HG03135 (cell line): ENCODE measurements around the gene HELZ.

Source experiments
- ATAC-seq: cut with Tn5 transposase; IDR thresholded peaks from one replicate; pipeline ENCODE4 v1.9.1; 2021; ENCODE audit warnings: mild to moderate bottlenecking, moderate library complexity; ENCODE audit not compliant: unreplicated experiment

HELZ gene

DNA sequence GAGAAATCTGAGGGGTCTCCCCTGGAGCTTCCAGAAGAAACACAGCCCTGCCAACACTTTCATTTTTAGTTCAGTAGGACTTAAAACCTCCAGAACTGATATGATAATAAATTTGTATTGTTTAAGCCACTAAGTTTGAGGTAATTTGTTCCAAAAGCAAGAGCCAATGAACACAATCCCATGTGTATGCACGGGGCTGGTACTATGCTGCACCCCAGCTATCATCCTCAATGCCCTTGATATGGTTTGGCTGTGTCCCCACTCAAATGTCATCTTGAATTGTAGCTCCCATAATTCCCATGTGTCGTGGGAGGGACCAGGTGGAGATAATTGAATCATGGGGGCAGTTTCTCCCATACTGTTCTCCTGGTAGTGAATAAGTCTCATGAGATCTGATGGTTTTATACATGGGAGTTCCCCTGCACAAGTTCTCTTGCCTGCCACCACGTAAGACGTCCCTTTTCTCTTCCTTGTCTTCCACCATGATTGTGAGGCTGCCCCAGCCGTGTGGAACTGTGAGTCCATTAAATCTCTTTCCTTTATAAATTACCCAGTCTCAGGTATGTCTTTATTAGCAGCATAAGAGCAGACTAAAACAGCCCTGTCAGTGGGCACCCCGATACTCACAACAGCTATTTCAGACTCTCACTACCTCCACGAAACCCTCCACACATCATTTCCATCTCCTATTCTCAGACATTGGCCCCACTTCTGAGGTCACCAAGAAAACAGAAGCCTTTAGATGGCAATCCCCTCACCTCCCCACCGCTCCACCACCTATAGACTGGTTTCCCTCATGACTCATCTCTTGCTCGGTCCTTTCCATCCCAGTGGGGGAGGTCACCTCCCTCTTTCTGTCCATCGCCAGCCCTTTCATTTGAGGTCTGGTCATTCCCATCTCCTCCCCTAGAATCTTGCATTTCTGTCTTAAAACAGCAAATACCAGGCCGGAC is 209.6 kb downstream of the HELZ start:
- peak; percentile 75 for ATAC-seq

DNA sequence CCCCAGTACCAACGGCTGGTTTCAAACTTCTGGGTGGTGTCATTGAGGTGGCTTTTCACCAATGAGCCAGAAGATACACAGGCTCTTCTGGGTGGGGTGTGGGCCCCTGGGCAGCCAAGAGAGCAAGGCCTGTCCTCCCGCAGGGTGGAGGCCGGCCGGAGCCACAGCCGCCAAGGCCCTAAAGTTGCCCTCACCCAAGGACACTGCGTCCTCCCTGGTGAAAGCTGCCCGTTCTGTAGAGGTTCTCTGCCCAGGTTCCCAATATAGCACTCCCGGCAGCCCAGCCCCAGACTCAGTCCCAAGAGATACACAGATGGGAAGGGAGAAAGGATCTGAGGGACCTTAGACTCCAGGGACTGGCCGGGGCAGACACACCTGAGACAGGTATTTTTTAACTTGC is 211.4 kb downstream of the HELZ start:
- ATAC-seq, result no peak

DNA sequence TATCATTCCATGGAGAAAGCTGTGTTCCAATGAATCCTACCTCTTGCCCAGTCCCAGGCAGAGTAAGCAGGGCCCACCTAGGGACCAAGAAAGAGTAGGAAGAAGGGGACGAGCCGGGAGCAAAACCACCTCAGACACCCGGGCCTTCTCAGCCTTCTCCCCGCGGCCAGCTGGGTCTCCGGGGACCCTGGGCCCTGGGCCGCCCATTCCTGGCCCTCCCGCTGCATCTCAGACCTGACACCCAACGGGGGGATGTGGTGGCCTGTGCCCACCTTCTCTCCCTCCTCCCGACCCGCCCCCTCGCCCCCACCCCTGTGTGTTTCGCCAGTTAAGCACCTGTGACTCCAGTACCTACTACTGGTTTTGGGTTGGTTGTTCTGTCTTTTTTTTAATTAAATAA is 212.0 kb downstream of the HELZ start:
- ATAC-seq, result no peak

DNA sequence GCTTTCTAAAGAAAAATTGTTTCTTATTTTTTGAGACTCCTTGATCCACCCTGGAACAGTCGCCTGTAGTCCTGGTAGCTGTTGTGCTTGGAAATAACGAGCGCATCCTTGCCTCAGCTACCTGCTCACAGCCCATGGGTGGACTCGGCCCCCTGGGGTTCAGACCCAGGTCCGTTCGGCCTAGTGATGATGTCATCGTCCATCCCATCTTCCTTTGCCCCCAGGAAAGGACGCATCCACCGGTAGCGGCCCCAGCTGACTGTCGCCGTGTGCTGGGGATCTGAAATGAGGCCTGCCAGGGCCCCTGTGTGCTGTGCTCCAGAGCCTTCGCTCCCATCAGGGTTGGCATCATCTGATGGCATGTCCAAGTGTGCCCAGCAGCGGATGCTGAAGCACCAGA is 212.6 kb downstream of the HELZ start:
- ATAC-seq, result no peak

DNA sequence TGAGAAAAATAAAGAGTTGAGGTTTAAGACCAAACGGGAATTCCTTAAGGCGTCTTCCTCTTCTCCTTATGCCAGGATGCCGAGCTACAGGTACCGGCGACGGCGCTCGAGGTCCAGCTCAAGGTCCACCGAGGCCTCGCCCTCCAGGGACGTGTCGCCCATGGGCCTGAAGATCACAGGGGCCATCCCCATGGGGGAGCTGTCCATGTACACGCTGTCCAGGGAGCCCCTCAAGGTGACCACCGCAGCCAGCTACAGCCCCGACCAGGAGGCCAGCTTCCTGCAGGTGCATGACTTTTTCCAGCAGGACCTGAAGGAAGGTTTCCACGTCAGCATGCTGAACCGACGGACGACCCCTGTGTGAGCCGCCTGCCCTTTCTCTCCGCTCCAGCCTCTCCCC is 214.4 kb downstream of the HELZ start:
- no peak for ATAC-seq

DNA sequence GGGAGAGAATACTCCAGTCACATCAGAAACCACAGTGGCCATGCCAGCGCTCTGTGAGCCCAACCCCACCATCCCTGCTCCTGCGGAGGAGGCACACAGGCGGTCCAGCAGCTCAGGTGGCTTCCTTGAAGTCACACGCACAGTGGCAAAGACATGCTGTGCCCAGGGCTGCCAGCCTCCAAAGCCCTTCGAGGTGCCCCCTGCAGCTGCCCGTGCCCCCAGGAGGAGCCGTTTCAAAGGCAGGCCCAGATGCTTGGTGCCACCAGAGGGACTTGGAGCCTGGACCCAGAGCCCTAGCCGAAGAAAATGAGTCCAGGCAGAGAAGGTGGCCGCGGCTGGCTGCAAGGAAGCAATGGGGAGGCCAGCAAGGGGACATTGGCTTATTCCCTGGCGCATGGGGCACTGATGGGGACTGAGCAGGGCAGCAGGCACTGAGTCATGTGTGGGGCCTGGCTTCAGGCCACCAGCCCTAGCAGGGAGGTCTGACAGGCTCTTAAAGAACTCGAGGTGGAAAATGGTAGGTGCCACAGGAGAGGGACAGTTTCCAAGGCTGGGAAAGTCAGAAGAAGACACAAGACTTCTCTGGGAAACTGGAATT is 217.9 kb downstream of the HELZ start:
- ATAC-seq, result no peak

DNA sequence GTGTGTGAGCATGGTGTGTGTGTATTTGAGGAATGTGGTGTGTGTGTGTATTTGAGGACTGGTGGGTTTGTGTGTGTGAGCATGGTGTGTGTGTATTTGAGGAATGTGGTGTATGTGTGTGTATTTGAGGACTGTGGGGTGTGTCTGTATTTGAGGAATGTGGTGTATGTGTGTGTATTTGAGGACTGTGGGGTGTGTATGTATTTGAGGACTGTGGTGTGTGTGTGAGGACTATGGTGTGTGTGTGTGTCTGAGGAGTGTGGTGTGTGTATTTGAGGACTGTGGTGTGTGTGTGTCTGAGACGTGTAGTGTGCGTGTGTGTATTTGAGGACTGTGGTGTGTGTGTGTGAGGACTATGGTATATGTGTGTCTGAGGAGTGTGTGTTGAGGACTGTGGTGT is 218.7 kb downstream of the HELZ start:
- ATAC-seq, result no peak

DNA sequence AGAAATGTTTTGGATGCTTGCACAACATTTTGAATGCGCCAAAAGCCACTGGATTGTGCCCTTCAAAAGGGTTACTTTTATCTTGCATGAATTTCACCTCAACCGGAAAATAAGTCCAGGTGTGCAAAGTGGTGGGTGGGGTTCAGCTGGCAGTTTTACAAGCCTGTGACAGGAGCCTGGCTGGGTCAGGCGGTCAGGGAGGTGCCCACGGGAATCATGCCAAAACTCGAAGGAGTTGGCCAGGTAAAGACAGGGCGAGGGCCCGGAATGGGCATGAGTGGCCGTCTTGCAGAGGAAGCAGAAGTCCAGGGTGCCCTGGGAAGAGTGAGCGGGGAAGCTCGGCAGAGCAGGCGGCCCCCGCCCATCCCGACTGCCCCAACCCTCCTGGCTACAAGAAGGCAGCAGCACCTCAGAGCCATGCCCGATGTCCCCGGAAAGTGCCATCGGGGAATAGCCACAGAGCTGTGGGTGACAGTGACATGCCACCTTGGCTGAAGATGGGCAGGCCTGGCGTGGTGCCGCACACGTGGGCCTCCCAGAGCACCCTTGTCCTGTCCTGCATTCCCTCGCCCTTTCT is 219.7 kb downstream of the HELZ start:
- no peak for ATAC-seq

DNA sequence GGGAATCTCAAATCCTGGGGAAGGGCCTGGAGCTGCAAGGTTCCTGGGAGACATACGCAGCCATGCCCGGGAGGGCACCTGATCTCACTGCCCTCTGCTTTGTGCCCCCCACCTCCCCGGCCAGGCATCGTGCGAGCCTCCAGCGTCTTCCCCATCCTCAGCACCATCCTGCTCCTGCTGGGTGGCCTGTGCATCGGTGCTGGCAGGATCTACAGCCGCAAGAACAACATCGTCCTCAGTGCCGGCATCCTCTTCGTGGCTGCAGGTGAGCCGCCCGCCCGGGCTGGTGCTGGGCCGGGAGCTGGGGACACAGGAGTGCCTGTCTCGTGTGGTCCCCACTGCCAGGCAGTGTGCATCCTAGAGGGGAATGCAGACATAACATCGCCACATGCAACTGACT is 220.3 kb downstream of the HELZ start:
- ATAC-seq, result no peak

DNA sequence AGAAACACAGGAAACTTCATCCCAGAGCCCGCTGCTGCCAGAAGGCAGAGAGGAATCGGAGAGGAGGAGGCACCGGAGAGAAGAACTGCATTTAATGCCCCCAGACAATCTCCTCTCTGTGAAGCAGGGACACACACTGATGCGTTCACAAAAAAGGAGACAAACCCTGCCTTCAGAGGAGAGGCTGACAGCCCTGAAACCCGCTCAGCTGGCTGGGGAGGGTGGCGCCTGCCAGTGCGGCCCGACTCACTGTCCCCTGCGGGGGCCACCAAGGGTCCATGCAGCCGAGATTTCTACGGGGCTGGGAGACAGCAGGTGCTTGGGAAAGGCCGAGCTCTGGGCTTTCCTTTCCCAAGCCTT is 222.6 kb downstream of the HELZ start:
- no peak for ATAC-seq

DNA sequence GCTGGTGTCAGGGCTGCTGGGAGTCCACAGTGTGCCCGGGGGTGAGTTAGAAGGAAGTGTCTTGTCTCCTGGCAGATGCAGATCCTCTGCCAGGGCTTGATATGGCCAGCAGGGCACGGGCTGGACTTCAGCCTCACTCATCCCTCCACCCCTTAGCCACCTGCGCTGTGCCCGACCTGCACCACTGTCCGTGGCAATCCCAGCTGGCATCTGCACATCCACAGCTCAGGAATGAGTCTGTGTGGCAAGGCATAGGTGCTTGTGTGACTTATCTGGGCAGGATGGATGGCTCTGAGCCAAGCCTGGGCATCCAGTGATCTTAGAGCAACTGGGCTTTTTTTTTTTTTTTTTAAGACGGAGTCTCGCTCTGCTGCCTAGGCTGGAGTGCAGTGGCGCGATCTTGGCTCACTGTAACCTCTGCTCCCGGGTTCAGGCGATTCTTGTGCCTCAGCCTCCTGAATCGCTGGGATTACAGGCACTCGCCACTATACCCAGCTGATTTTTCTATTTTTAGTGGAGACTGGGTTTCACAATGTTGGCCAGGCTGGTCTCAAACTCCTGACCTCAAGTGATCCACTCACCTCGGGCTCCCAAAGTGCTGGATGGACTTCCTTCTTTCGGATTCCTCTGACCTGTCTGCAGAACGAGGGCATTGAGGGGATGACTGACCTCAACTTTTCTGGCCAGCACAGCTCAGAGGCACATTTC is 223.1 kb downstream of the HELZ start:
- no peak for ATAC-seq

DNA sequence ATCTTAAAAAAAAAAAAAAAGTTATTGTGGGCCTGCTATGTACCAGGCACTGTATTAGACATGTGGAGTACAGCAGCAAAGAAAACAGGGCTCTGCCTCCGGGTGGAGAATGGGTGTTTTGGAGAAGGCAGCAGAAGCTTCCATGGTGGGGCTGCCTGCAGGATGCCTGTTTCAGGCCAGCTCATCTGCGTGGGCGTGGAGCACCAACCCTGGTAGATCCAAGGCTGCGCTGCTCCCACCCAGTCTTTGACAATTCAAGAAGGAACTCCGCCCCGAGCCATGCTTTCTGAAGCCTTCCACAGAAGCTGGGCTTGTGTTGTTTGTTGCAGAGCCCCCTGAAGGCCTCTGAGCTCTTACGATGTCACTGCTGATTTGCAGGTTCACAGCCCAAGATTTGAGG is 223.8 kb downstream of the HELZ start:
- no peak for ATAC-seq
